Mucosa of rectum (tissue), 2 donors: ENCODE data around the gene ZNF746.

ENCODE experiments used
- H3K27ac ChIP-seq, 2 donors: one replicate each; pipeline ENCODE4 v1.7.0; 2013; ENCODE audit warnings: inconsistent platforms in 2 of 2, low read depth in 2 of 2, low read length in 2 of 2
- H3K27me3 ChIP-seq, 2 donors: one replicate each; pipeline ENCODE4 v1.7.0; 2013; ENCODE audit warnings: low read length in 2 of 2; ENCODE audit not compliant: control insufficient read depth in 2 of 2, insufficient read depth in 2 of 2
- H3K36me3 ChIP-seq, 2 donors: one replicate each; pipeline ENCODE4 v1.7.0; 2013; ENCODE audit warnings: low read length in 2 of 2; ENCODE audit not compliant: control insufficient read depth in 2 of 2, insufficient read depth in 2 of 2
- H3K4me1 ChIP-seq, 2 donors: one replicate each; pipeline ENCODE4 v1.7.0; 2013; ENCODE audit warnings: low read length in 2 of 2, mild to moderate bottlenecking in 1 of 2; ENCODE audit not compliant: control insufficient read depth in 2 of 2, insufficient read depth in 2 of 2
- H3K4me3 ChIP-seq, 2 donors: one replicate each; pipeline ENCODE4 v1.7.0; 2013; ENCODE audit warnings: low read length in 2 of 2
- H3K9ac ChIP-seq, 2 donors: one replicate each; pipeline ENCODE4 v1.7.0; 2013; ENCODE audit warnings: low read length in 2 of 2, low read depth in 1 of 2, mild to moderate bottlenecking in 1 of 2
- H3K9me3 ChIP-seq, 2 donors: one replicate each; pipeline ENCODE4 v1.7.0; 2013; ENCODE audit warnings: low read length in 2 of 2; ENCODE audit not compliant: control insufficient read depth in 2 of 2
- donor health status: healthy.
- donor health status: Normal muscosa, but diverticular disease.

The ZNF746 gene

GRCh38 chr7:149497467-149498261, at the start of gene ZNF746:
ZNF746 (minus strand) TSS chr7:149497809; CDS start chr7:149497536, 273 bp downstream.
- Histone ChIP-seq H3K4me1 (peaks cover 4 to 10% of the 10 kb centered on the region in 2 donors), H3K36me3 (peaks cover 13% of the 10 kb centered on the region in 2 donors), H3K4me3 (peak within 1 kb of the TSS; percentile 73 to 80), H3K9me3 (no peaks in the 10 kb centered on the region), H3K9ac (peak within 1 kb of the TSS; percentile 54 to 76), H3K27ac (peak within 1 kb of the TSS; percentile 61 to 63), H3K27me3 (peaks cover 0 to 1% of the 10 kb centered on the region in 2 donors)

DNA sequence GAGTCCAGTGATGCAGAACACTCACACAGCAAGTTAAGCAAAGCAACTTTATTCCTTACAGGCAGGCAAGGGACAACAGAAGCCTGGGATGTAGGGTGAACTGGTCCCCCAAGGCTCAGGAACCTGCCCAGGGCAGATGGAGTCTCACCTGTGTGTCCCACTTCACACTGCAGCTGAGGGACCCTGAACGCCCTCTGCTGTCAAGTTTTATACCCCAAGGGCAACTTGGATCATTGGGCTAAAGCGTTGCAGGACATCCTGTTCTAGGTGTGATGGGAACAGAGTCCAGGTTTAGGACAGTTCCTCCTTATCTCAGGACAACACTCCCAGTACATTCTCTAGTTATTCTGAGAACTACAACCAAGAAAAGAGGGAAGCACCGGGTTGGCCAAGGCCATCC, 49.5 kb upstream of the ZNF746 start:
- no peak overlapping the region for H3K27ac ChIP-seq
- peaks cover 40 to 43% of the 10 kb centered on the region in 2 donors for H3K36me3 ChIP-seq
- H3K4me1 ChIP-seq: no peaks in the 10 kb centered on the region
- no peaks in the 10 kb centered on the region for H3K9me3 ChIP-seq
- no peak overlapping the region for H3K4me3 ChIP-seq
- no peak overlapping the region for H3K9ac ChIP-seq
- no peaks in the 10 kb centered on the region for H3K27me3 ChIP-seq

GRCh38 chr7:149546331-149546730, 48.7 kb upstream of the ZNF746 start:
- peaks cover 37 to 40% of the 10 kb centered on the region in 2 donors for H3K36me3 ChIP-seq
- no peaks in the 10 kb centered on the region for H3K9me3 ChIP-seq
- H3K4me3 ChIP-seq: no peak overlapping the region
- H3K4me1 ChIP-seq: no peaks in the 10 kb centered on the region
- H3K27me3 ChIP-seq: no peaks in the 10 kb centered on the region
- H3K27ac ChIP-seq: no peak overlapping the region
- H3K9ac ChIP-seq: no peak overlapping the region

- H3K36me3 ChIP-seq: peaks cover 17 to 20% of the 10 kb centered on the region in 2 donors
- H3K9me3 ChIP-seq: no peaks in the 10 kb centered on the region
These were observed 46.4 kb upstream of the ZNF746 start for GRCh38 chr7:149544028-149544427.

DNA sequence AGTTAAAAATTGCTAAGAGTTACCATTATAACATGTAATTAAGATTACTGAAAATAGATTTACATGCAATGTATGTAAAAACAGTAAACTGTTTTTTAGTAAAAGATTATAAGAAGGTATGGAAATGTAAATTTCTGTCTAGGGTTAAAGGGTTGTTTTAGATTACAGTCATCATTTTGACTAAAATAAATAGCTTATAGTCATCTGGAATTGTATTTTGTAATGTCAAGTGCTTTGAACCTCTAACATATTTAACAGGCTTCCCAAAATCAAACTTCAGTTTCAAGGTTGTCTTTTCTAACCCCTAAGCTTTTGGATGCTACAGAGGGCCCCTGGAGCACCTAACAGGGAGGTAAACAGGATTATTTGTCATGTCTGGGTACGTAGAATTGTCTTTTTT, 35.0 kb upstream of the ZNF746 start:
- no peaks in the 10 kb centered on the region for H3K36me3 ChIP-seq
- no peak overlapping the region for H3K4me3 ChIP-seq
- peaks cover 8 to 23% of the 10 kb centered on the region in 2 donors for H3K9me3 ChIP-seq
- H3K4me1 ChIP-seq: no peaks in the 10 kb centered on the region
- H3K9ac ChIP-seq: no peak overlapping the region
- no peak overlapping the region for H3K27ac ChIP-seq
- H3K27me3 ChIP-seq: no peaks in the 10 kb centered on the region

More at GRCh38 chr7:149544028-149544427, 46.4 kb upstream of the ZNF746 start:
- Histone ChIP-seq H3K4me1 (no peaks in the 10 kb centered on the region), H3K27me3 (no peaks in the 10 kb centered on the region), H3K9ac (no peak overlapping the region), H3K27ac (no peak overlapping the region), H3K4me3 (no peak overlapping the region)

DNA sequence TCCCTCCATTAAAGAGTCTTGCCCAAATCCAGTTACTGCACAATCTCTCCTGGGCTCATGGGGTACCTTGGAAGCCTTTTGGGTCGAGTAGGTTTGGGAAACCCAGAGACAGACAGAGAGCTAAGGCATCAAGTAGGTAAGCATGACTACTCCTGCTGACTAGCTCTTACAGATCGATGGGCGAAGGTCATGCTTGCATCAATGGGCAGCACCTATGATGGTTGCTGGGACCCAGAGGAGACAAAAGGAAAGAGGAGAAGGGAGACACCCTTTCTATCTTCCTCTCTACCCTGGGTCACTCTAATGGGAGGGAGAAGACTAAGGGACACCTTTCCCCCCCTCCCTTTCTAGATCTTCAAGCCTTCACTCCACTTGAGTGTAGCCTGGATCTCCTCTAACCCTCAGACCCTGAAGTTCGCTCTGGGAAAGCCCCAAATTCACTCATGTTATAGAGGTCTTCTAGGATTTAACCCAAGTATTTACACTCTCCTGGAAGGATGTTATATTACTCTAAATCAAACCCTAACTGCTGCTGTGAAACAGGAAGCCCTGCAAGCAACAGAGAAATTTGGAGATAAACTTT, 31.6 kb upstream of the ZNF746 start:
- Histone ChIP-seq H3K27ac (no peak overlapping the region), H3K9me3 (peaks cover 12 to 26% of the 10 kb centered on the region in 2 donors), H3K36me3 (no peaks in the 10 kb centered on the region), H3K9ac (no peak overlapping the region), H3K27me3 (no peaks in the 10 kb centered on the region), H3K4me3 (no peak overlapping the region), H3K4me1 (no peaks in the 10 kb centered on the region)

DNA sequence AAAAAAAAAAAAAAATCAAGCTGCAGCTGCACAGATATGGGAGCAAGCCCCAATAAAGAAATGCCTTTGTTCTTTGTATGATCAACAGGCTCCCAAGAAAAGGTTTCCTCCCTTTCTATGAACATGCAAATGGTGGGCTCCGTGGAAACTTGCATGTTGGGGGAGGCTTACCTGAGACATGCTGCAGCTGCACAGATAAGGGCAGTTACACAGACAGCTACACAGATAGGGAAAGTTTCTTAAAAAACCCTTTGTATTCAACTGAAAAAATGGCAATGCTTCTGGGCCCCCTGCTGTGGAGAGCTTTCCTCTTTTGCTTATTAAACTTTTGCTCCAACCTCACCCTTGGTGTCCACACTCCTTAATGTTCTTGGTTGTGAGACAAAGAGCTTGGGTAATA, 29.8 kb upstream of the ZNF746 start:
- Histone ChIP-seq H3K27ac (no peak overlapping the region), H3K27me3 (no peaks in the 10 kb centered on the region), H3K9me3 (peaks cover 12 to 24% of the 10 kb centered on the region in 2 donors), H3K4me1 (no peaks in the 10 kb centered on the region), H3K4me3 (no peak overlapping the region), H3K9ac (no peak overlapping the region), H3K36me3 (no peaks in the 10 kb centered on the region)

DNA sequence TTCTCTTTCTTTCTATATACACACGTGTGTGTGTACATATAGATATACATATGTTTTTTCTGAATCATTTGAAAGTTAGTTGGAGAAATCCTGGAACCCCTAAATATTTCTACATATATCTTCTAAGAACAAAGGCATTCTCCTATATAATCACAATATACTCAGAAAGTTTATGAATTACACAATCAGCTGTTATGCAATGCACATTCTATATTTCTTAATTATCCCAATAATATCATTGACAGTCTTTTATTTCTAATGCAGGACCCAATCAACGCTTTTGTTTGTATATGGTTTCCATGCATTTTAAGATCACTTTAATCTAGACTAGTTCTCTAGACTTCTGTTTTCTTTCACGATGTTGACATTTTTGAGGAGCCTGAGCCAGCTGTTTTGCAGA, 27.7 kb upstream of the ZNF746 start:
- Histone ChIP-seq H3K4me1 (no peaks in the 10 kb centered on the region), H3K4me3 (no peak overlapping the region), H3K9me3 (peaks cover 12 to 20% of the 10 kb centered on the region in 2 donors), H3K27me3 (no peaks in the 10 kb centered on the region), H3K9ac (no peak overlapping the region), H3K27ac (no peak overlapping the region), H3K36me3 (no peaks in the 10 kb centered on the region)

GRCh38 chr7:149524394-149524793, 26.8 kb upstream of the ZNF746 start:
- H3K27me3 ChIP-seq: no peaks in the 10 kb centered on the region
- H3K4me3 ChIP-seq: no peak overlapping the region
- H3K9ac ChIP-seq: no peak overlapping the region
- H3K36me3 ChIP-seq: no peaks in the 10 kb centered on the region
- peaks cover 8 to 12% of the 10 kb centered on the region in 2 donors for H3K9me3 ChIP-seq
- no peaks in the 10 kb centered on the region for H3K4me1 ChIP-seq
- no peak overlapping the region for H3K27ac ChIP-seq

DNA sequence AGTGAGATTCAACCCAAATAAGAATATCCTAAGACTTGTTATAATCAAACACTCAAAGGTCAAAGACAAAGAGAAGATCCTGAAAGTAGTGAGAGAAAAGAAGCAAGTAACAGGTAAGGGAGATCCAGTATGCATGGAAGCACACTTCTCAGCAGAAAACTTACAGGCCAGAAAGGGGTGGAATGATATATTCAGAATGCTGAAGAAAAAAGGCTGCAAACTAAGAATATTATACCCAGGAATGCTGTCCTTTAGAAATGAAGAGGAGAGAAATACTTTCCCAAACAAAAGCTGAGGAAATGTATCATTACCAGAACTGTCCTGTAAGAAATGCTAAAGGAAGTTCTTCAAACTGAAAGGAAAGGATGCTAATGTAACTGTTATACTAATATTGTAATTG, 12.6 kb upstream of the ZNF746 start:
- Histone ChIP-seq H3K9me3 (peaks cover 5 to 7% of the 10 kb centered on the region in 2 donors), H3K4me3 (no peak overlapping the region), H3K36me3 (no peaks in the 10 kb centered on the region), H3K27ac (no peak overlapping the region), H3K4me1 (no peaks in the 10 kb centered on the region), H3K9ac (no peak overlapping the region), H3K27me3 (no peaks in the 10 kb centered on the region)
